Omental fat pad (tissue), 4 donors: Measurements from ENCODE around the gene ACSM6. TPM values are rescaled to one million over a fixed set of nuclear protein-coding genes. Genes with fewer than 3 reads are reported as not detected.
A peak's percentile ranks its signal among the peaks of the same experiment; 100 is the strongest.

Experiments
- ATAC-seq: fragments of 150-250 bp; one replicate; pipeline ENCODE4 v1.9.1; 2016; ENCODE audit warnings: mild to moderate bottlenecking, moderate library complexity; ENCODE audit not compliant: low FRiP score
- DNase-seq: peaks from one replicate; pipeline ENCODE4 v3.0.0-alpha.2; 2019; ENCODE audit warnings: low spot score
- total RNA-seq, 4 donors: library from RNA; depleted of rRNA; stranded (reverse); fragments of >200 nt; gene quantifications; one replicate each; pipeline ENCODE4 v1.1.0, GENCODE V29; 2016
- TF ChIP-seq, protein P1 (sequence below), 3 donors: fragments of 450-650 bp; IDR thresholded peaks; one replicate each; pipeline ENCODE4 v1.5.1; 2016 to 2017; ENCODE audit warnings: antibody characterized with exemption in 3 of 3, mild to moderate bottlenecking in 3 of 3, moderate library complexity in 2 of 3

ACSM6 gene
- total RNA-seq, 4 donors from 2014 or later: not detected

GRCh38 chr10:95262763-95263518, 68.9 kb downstream of the ACSM6 start:
- no peak for ATAC-seq
- no peak for DNase-seq
- TF ChIP-seq, protein P1, sequence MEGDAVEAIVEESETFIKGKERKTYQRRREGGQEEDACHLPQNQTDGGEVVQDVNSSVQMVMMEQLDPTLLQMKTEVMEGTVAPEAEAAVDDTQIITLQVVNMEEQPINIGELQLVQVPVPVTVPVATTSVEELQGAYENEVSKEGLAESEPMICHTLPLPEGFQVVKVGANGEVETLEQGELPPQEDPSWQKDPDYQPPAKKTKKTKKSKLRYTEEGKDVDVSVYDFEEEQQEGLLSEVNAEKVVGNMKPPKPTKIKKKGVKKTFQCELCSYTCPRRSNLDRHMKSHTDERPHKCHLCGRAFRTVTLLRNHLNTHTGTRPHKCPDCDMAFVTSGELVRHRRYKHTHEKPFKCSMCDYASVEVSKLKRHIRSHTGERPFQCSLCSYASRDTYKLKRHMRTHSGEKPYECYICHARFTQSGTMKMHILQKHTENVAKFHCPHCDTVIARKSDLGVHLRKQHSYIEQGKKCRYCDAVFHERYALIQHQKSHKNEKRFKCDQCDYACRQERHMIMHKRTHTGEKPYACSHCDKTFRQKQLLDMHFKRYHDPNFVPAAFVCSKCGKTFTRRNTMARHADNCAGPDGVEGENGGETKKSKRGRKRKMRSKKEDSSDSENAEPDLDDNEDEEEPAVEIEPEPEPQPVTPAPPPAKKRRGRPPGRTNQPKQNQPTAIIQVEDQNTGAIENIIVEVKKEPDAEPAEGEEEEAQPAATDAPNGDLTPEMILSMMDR (IDR thresholded peaks at IDR 0.05): no peak

DNA sequence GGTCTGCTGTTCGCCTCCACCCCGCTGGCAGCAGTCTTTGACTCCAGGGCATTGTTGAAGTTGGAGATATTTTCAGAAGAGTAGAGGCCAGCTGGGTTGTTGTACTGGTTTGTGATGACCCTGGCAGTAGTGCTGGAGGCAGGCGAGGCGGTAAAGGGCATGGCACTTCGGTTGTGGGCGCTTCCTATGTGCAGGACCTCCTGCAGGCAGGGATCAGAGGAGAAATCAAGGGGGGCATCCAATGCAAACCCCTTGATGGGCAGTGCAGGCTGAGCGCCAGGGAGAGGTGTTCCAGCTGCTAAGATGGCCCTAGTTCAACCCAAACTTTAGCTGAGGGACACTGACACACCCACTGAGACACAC, 69.8 kb downstream of the ACSM6 start:
- TF ChIP-seq, protein P1 (IDR thresholded peaks at IDR 0.05): no peak
- no peak for ATAC-seq

DNA sequence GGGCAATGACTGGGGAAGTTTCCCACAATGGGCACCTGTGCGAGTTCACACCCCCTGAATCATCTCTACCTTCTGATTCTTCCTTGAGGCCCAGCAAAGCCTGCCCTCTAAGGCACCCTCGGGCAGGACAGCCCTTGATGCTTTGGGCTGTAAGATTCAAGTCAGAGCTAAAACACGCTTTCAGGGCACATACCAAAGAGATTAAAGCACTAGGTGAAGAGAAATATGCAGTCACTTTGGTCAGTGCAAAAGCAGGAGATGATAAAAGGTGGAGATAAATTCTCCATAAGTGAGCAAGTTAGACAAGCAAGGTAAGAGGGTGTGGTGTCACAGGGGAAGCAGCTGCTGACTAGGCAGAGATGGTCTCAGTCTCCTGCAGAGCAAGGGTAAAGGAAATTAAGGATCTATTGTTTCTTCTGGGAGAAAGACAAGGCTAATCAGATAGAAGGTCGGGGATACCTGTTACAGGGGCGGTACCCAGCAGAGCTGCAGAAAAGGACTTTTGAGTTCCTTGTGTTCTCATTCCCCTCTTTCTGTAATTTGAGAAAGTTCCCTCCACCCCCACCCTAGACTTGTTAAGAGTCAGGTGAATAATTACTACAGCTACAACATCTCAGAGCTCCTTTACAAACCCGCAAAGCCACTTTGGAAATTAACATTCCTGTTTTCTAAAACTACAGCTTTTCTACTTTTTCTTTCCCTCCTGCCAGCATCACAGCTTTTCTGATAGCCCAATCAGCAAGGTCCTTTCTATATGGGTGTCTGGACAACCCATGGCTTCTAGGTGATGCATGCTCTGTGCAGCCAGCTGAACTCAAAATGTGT, 70.4 kb downstream of the ACSM6 start:
- DNase-seq (no peak), ATAC-seq (no peak)
- TF ChIP-seq, protein P1 (IDR thresholded peaks at IDR 0.05): no peak

More for the DNA sequence above, 69.8 kb downstream of the ACSM6 start:
- DNase-seq: no peak

DNA sequence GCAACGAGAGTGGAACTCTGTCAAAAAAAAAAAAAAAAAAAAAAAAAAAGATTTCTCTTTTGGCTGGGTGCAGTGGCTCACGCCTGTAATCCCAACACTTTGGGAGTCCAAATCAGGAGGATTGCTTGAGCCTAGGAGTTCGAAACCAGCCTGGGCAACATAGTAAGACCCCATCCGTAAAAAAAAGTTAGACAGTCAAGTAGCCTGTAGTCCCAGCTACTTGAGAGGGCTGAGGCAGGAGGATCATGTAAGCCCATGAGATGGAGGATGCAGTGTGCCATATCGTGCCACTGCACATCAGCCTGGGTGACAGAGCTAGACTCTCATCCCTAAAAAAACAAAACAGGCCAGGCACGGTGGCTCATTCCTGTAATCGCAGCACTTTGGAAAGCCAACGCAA, 71.5 kb downstream of the ACSM6 start:
- ATAC-seq (no peak), DNase-seq (no peak)
- TF ChIP-seq, protein P1 (IDR thresholded peaks at IDR 0.05): no peak

DNA sequence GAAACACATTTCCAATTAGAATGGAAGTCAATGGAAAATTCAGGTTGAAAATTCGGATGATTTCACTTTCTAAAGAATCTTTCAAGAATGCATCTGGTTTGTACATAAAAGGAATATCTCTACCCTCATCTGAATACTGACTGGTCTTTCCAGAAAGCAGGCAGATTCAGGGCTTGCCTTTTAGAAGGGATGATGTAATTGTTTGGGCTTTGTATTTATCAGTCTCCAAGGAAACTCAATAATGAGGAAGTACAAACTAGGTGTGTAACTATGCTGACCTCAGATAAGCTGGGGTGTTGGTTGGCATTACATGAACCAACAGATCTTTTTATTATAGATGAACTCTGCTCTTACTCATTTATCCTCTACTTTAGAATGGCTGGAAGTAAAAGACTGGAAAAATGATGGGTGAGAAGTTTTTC, 72.6 kb downstream of the ACSM6 start:
- TF ChIP-seq, protein P1 (IDR thresholded peaks at IDR 0.05): no peak
- ATAC-seq (peak; percentile 74), DNase-seq (no peak)

DNA sequence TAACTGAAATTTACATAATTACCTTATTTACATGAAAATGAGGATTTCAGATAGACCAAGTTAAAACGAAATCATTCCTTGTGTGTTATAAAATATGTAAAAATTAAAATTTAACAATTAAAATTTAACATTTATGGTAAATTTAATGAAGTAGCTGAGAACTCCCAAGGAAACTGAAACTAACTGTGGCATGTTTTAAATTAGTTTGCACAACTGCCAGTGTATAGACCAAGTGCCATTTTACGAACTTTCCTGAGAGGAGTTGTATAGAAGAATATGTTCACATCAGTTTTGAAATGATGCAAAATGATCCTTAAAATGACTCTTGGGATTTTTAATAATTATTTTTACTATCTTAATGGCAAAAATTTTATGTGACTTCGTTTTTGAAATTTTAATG, 73.2 kb downstream of the ACSM6 start:
- no peak for ATAC-seq
- no peak for DNase-seq
- TF ChIP-seq, protein P1 (IDR thresholded peaks at IDR 0.05): no peak
